Activated CD8-positive, alpha-beta memory T cell treated with anti-CD3 and anti-CD28 coated beads, Interleukin-2, amount 50 U/mL, for 1 hour (primary cell): ENCODE results near the gene CLIC3.

Source experiments
- DNase-seq: peaks from one replicate; pipeline ENCODE4 v3.0.0-alpha.2; 2020; ENCODE audit errors: extremely low read depth

Gene CLIC3

GRCh38 chr9:136951541-136952320 is 44.6 kb downstream of the CLIC3 start, which contains the start of gene LCN12:
TSS of gene LCN12 (plus strand) at chr9:136952273. CDS start at chr9:136952328, 55 bp downstream.
- DNase-seq: no peak

DNA sequence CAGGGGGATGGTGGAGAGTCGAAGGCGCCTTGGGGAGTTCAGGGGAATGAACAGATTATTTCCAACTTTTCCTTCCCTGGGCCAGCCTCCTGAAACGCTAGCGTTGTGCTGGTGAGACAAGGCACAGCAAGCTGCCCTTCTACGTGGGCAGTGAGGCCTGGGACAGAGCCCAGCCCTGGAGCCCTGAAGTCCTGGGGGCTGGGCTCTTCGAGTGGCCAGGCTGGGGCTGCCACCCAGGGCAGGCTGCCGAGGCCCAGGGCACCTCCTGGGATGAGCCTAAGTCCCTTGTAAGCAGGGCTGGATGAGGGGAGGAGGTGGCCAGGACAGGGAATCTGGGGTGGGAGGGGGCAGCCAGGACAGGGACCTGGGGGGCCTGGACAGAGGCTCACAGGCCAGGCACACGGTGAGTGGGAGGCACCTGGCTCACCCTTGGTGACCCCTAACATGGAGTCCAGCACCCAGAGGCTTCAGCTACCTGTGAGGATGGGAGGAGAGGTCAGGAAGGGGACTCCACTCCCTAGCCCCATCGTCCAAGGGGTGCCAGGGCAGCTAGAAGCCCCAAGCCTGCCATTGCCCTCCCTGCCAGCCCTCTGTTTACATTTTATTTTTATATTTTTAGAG is 45.6 kb downstream of the CLIC3 start:
- no peak for DNase-seq

DNA sequence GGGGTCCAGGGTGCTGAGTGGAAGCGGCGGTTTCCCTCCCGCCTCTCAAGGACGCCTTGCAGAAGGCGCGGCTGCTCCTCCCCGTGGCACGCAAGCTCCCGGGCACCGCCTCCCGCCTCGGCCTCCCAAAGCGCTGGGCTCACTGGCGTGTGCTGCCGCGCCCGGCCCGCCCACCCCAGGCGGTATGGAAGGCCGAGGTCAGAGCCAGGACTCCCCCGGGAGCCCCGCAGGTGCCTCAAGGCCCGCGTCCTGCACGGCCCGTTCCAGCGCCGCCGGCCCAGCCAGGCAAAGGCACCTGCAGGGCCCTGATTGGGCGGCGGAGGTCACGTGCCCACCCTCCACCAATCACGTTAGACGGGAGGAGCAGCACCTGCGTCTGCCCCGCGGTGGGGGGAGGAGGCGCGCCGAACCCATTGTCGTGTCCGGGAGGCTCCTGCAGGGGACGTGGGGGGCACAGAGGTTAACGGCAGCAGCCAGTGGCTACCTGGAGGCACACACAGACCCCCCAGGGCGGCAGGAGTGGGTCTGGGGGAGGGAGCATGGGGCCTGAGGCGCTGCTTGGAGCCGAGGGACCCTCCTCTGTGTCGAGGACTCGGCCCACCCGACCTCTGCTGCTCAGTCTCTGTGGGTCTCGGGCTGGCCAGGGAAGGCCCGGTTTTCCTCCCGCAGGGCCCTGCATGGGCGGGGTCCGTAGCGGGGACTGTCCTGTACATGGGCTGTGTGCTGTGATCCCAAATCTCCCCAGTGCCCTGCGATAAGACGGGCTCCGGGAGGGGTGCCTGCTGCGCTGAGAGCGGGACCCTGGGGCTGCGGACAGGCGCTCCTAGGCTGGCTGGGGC is 46.3 kb downstream of the CLIC3 start:
- DNase-seq: peak; percentile 87

DNA sequence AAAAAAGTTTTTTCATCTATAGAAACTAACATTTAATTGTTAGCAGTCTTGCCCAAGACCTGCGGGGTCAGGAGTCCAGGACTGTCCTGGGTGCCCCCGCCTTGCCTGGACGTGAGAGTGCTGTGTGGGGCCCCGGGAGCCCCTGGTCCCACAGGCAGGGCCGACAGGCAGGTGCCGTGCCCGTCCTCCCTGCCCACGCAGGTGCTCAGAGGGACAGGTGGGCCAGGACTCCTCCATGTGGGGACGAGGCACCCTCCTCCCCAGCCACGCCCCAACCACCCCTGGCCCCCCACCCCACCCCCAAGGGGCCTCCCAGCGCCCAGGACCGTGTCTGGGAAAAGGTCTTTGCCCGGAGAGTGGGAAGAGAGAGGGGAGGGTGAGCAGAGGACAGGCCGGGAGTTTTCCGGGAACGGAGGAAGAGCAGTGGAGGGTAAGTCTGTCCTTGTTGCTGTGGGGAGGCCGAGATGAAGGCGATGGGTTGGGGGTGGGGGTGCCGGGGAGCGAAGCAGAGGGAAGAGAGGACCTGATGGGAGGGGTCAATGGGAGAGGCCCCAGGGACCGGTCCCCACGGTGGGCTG is 47.0 kb downstream of the CLIC3 start:
- DNase-seq: no peak

- no peak for DNase-seq
Measured at GRCh38 chr9:136947955-136948510, 48.3 kb downstream of the CLIC3 start.

DNA sequence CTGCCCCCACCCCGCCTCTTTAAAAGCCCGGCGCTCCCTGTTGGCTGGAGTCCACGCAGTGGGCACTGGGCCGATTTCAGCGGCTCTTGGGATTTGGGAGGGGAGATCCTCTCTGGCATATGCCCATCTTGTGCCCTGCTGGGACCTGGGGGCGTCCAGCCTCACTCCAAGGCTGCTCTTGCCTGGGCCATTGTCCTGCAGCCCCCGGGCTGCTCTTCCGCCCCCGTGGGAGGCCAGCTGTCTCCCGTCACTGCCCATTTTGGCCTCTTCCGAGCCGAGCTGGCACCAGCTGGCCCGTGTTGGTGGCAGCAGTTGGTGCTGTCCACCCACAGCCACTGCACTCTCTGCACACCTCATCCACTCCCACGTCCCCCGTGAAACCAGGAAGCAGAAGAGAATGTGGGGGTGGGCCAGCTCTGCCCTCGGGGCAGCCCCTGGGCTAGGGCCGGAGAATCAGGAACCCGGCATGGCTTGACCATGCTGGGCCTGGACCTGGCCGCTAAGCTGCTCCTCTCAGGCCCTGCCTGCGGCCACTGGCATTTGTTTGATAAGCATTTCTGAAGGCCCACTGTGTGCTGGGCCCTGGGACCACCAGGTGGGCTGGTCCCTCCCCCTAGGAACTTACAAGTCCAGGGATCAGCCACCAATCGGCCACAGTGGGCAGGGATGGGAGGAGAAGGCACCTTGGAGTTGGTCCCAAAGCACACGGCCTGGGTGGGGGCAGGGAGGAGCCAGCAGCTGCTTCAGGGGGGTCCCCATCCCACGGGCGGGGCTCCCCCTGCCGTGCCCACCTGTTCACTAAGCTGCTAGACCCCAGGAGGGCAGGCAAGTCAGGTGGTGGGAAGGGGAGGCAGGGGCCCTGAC is 49.1 kb downstream of the CLIC3 start:
- no peak for DNase-seq

DNA sequence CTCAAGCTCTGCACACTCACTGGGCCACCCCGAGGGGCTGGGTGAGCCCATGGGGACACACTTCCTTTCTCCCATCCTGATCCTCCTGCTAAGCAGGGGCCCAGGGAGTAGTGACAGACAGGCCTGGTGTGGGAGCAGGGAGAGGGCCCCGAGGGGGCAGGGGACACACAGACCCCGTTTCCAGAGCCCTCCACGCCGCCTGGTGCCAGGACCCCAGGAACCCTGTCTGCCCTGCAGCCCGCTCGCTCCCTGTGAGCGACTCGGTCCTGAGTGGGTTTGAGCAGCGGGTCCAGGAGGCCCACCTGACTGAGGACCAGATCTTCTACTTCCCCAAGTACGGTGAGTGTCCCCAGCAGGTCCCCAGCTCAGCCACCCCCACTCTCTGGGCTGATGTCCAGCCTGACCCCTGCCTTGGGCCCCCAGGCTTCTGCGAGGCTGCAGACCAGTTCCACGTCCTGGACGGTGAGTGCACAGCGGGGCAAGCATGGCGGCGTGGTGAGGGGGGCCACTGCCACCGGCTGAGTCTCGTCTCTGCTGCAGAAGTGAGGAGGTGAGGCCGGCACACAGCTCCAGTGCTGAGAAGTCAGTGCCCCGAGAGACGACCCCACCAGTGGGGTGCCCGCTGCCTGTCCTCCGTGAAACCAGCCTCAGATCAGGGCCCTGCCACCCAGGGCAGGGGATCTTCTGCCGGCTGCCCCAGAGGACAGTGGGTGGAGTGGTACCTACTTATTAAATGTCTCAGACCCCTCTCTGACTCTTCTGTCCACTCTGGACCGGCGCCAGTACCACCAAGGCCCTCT is 49.9 kb downstream of the CLIC3 start:
- no peak for DNase-seq

- no peak for DNase-seq
Measured at GRCh38 chr9:136945333-136946227, 50.8 kb downstream of the CLIC3 start.
